CD14-positive monocyte (primary cell): ENCODE results near the gene CDS2. TPM values are rescaled to one million over a fixed set of nuclear protein-coding genes. Genes with fewer than 3 reads are reported as not detected.
A peak's percentile ranks its signal among the peaks of the same experiment; 100 is the strongest.

Experiments used
- DNase-seq, 3 donors: peaks; one replicate each; pipeline ENCODE4 v3.0.0-alpha.2; 2011 to 2022
- H2AFZ ChIP-seq: 2 replicates; pipeline ENCODE4 v1.6.0; 2012; ENCODE audit warnings: mild to moderate bottlenecking, low read depth, low read length, inconsistent platforms; ENCODE audit not compliant: insufficient read depth, poor library complexity, severe bottlenecking
- H3K27ac ChIP-seq, 2 donors: 1 replicate in 1 of 2; 2 replicates in 1 of 2; pipeline ENCODE4 v1.5.1; 2012 to 2013; ENCODE audit warnings: low read length in 2 of 2, control low read depth in 1 of 2, inconsistent platforms in 1 of 2, low read depth in 1 of 2, mild to moderate bottlenecking in 1 of 2
- H3K27me3 ChIP-seq, 2 donors: one replicate each; pipeline versions ENCODE4 v1.6.0 to v1.6.1; 2011 to 2013; ENCODE audit warnings: low read length in 2 of 2; ENCODE audit not compliant: control insufficient read depth in 2 of 2, insufficient read depth in 2 of 2
- H3K36me3 ChIP-seq, 2 donors: replicated peaks in 1 of 2; 1 replicate in 1 of 2; 2 replicates in 1 of 2; pipeline versions ENCODE4 v1.5.1 to v1.6.1; 2012 to 2013; ENCODE audit warnings: low read length in 2 of 2, control low read depth in 1 of 2, inconsistent platforms in 1 of 2, mild to moderate bottlenecking in 1 of 2; ENCODE audit not compliant: insufficient read depth in 2 of 2, control insufficient read depth in 1 of 2
- H3K4me1 ChIP-seq, 2 donors: 1 replicate in 1 of 2; 2 replicates in 1 of 2; pipeline versions ENCODE4 v1.5.1 to v1.6.1; 2012 to 2013; ENCODE audit warnings: low read length in 2 of 2, control low read depth in 1 of 2, inconsistent platforms in 1 of 2, mild to moderate bottlenecking in 1 of 2, moderate library complexity in 1 of 2; ENCODE audit not compliant: insufficient read depth in 2 of 2, control insufficient read depth in 1 of 2
- H3K4me2 ChIP-seq: replicated peaks from 2 replicates; pipeline ENCODE3; 2012; ENCODE audit warnings: low read length, moderate library complexity, mild to moderate bottlenecking; ENCODE audit not compliant: poor library complexity, severe bottlenecking; ENCODE audit errors: extremely low read depth
- H3K4me3 ChIP-seq, 3 experiments: fragments of 200-600 bp in 1 of 3; sonication (generic) in 1 of 3; replicated peaks in 1 of 3; 1 replicate in 2 of 3; 2 replicates in 1 of 3; pipeline ENCODE4 v1.5.1; 2011 to 2013; ENCODE audit warnings: low read length in 3 of 3, mild to moderate bottlenecking in 3 of 3, control low read depth in 2 of 3, low read depth in 2 of 3, inconsistent platforms in 1 of 3, moderate library complexity in 1 of 3
- H3K79me2 ChIP-seq: 2 replicates; pipeline ENCODE4 v1.6.0; 2012; ENCODE audit warnings: mild to moderate bottlenecking, control low read depth, inconsistent platforms, low read length, moderate library complexity; ENCODE audit not compliant: insufficient read depth
- H3K9ac ChIP-seq: 2 replicates; pipeline ENCODE4 v1.6.0; 2017; ENCODE audit warnings: low read length, mild to moderate bottlenecking; ENCODE audit not compliant: insufficient read depth, poor library complexity, severe bottlenecking
- H3K9me3 ChIP-seq, 2 donors: replicated peaks in 1 of 2; 1 replicate in 1 of 2; 2 replicates in 1 of 2; pipeline versions ENCODE4 v1.5.1 to v1.6.1; 2012 to 2013; ENCODE audit warnings: low read length in 2 of 2, control low read depth in 1 of 2; ENCODE audit not compliant: control insufficient read depth in 1 of 2, insufficient read depth in 1 of 2
- H4K20me1 ChIP-seq: 2 replicates; pipeline ENCODE4 v1.6.0; 2012; ENCODE audit warnings: mild to moderate bottlenecking, low read length, control low read depth, moderate library complexity; ENCODE audit not compliant: insufficient read depth
- H3K27ac Mint-ChIP-seq, 7 donors: one replicate each; pipeline ENCODE4 v1.8.0; 2020; ENCODE audit warnings: mild to moderate bottlenecking in 7 of 7, mixed read lengths in 7 of 7, moderate library complexity in 6 of 7, inconsistent platforms in 2 of 7
- H3K27me3 Mint-ChIP-seq, 3 donors: one replicate each; pipeline ENCODE4 v1.8.0; 2021 to 2022; ENCODE audit warnings: low read depth in 3 of 3, mild to moderate bottlenecking in 3 of 3, mixed read lengths in 3 of 3, moderate library complexity in 3 of 3, inconsistent platforms in 1 of 3
- H3K36me3 Mint-ChIP-seq, 2 donors: one replicate each; pipeline ENCODE4 v1.8.0; 2020; ENCODE audit warnings: mixed read lengths in 2 of 2, inconsistent platforms in 1 of 2, mild to moderate bottlenecking in 1 of 2
- H3K4me1 Mint-ChIP-seq: one replicate; pipeline ENCODE4 v1.8.0; 2020; ENCODE audit warnings: mild to moderate bottlenecking, mixed read lengths
- H3K4me3 Mint-ChIP-seq, 2 donors: one replicate each; pipeline ENCODE4 v1.8.0; 2020; ENCODE audit warnings: mild to moderate bottlenecking in 2 of 2, mixed read lengths in 2 of 2, moderate library complexity in 1 of 2
- H3K9me3 Mint-ChIP-seq, 7 donors: one replicate each; pipeline ENCODE4 v1.8.0; 2020 to 2022; ENCODE audit warnings: mixed read lengths in 7 of 7, mild to moderate bottlenecking in 6 of 7, moderate library complexity in 6 of 7, inconsistent platforms in 2 of 7
- CTCF ChIP-seq: fragments of 200-600 bp; IDR thresholded peaks from one replicate; pipeline ENCODE4 v1.8.0; 2022; ENCODE audit warnings: antibody characterized with exemption, mild to moderate bottlenecking
- WGBS: methylation state at CpG from one replicate; pipeline ENCODE4 v1.1.5; 2013; ENCODE audit warnings: missing lambda C conversion rate; ENCODE audit not compliant: insufficient coverage; 5-methylcytosine and 5-hydroxymethylcytosine counted together
- intact Hi-C, 2 donors: fragments of 100-400 bp; cut with micrococcal nuclease; formaldehyde crosslinking; loops; one replicate each; pipeline versions ENCODE4 v1.15.0 to v1.15.1; 2023
- polyA plus RNA-seq, 3 donors: library from polyadenylated mRNA; depleted of rRNA in 1 of 3; unstranded in 2 of 3; stranded (reverse) in 1 of 3; fragments of 300-500 nt in 2 of 3; fragments of >200 nt in 1 of 3; fragmentation: Illumina TruSeq in 2 of 3; gene quantifications; 1 replicate in 2 of 3; 2 replicates in 1 of 3; pipeline ENCODE4 v1.2.3, GENCODE V29; 2012 to 2021

CDS2 gene
- polyA plus RNA-seq, 3 donors = 28.6 to 62.6 (median 54.4) TPM

GRCh38 chr20:5192570-5193431 is 66.0 kb downstream of the CDS2 start:
- H3K27ac ChIP-seq = peak overlapping the region in 1 of 2 donors; percentile 45
- TF ChIP-seq CTCF = no peak
- Mint-ChIP-seq H3K36me3 (peaks cover 66 to 89% of the 10 kb centered on the region in 2 donors), H3K9me3 (no peaks in the 10 kb centered on the region), H3K27ac (peak overlapping the region in 3 of 7 donors; percentile 0 to 18 (median 12)), H3K27me3 (no peaks in the 10 kb centered on the region), H3K4me3 (no peak overlapping the region), H3K4me1 (peaks cover 6% of the 10 kb centered on the region)
- H3K4me1 ChIP-seq = peaks cover 0 to 4% of the 10 kb centered on the region in 2 donors
- intact Hi-C loops = loop anchor here (1.0 to 2.0 kb wide), 2 partner anchors 66 to 68 kb away; no protein-coding TSS in a partner anchor
- no peaks in the 10 kb centered on the region for H3K9me3 ChIP-seq
- H2AFZ ChIP-seq = no peak overlapping the region
- WGBS = 90% methylated on average over 4 of the region's 9 CpGs
- peaks cover 65 to 94% of the 10 kb centered on the region in 2 donors for H3K36me3 ChIP-seq
- no peak overlapping the region for H3K4me2 ChIP-seq
- H3K79me2 ChIP-seq = no peaks in the 10 kb centered on the region
- H3K4me3 ChIP-seq = no peak overlapping the region
- H4K20me1 ChIP-seq = no peaks in the 10 kb centered on the region
- H3K9ac ChIP-seq = no peak overlapping the region
- no peak for DNase-seq
- H3K27me3 ChIP-seq = no peaks in the 10 kb centered on the region

- intact Hi-C loops = no loop called here
- H3K9me3 ChIP-seq = no peaks in the 10 kb centered on the region
- H3K27ac Mint-ChIP-seq = peak overlapping the region in 1 of 7 donors; percentile 33
- no peak overlapping the region for H3K4me3 ChIP-seq
- no peak overlapping the region for H3K4me3 Mint-ChIP-seq
- no peak overlapping the region for H3K27ac ChIP-seq
- H3K36me3 Mint-ChIP-seq = peaks cover 57 to 79% of the 10 kb centered on the region in 2 donors
- no peak overlapping the region for H3K4me2 ChIP-seq
- peaks cover 0 to 2% (median 0%) of the 10 kb centered on the region in 3 donors for H3K27me3 Mint-ChIP-seq
- H2AFZ ChIP-seq = no peak overlapping the region
- H3K9me3 Mint-ChIP-seq = no peaks in the 10 kb centered on the region
- H3K4me1 Mint-ChIP-seq = peaks cover 6% of the 10 kb centered on the region
- WGBS = 100% methylated on average over 3 of the region's 4 CpGs
- peaks cover 42 to 80% of the 10 kb centered on the region in 2 donors for H3K36me3 ChIP-seq
- H3K27me3 ChIP-seq = no peaks in the 10 kb centered on the region
- no peak for DNase-seq
- H4K20me1 ChIP-seq = no peaks in the 10 kb centered on the region
- H3K4me1 ChIP-seq = peaks cover 0 to 4% of the 10 kb centered on the region in 2 donors
- no peaks in the 10 kb centered on the region for H3K79me2 ChIP-seq
- TF ChIP-seq CTCF = no peak
- no peak overlapping the region for H3K9ac ChIP-seq
These were observed 68.8 kb downstream of the CDS2 start for GRCh38 chr20:5195655-5196054.
